Suprapubic skin (tissue), 4 donors: ENCODE measurements around the gene QKI. TPM values are rescaled to one million over a fixed set of nuclear protein-coding genes. Genes with fewer than 3 reads are reported as not detected.

Source experiments
- DNase-seq, 2 donors: peaks; one replicate each; pipeline ENCODE4 v3.0.0-alpha.2; 2019; ENCODE audit warnings: low spot score in 2 of 2
- H3K27ac ChIP-seq: fragments of 200-600 bp; sonication (generic); one replicate; pipeline ENCODE4 v1.5.1; 2019
- H3K27me3 ChIP-seq: fragments of 200-600 bp; sonication (generic); one replicate; pipeline ENCODE4 v1.5.1; 2019
- H3K36me3 ChIP-seq: fragments of 200-600 bp; sonication (generic); one replicate; pipeline ENCODE4 v1.5.1; 2019
- H3K4me1 ChIP-seq: fragments of 200-600 bp; sonication (generic); one replicate; pipeline ENCODE4 v1.5.1; 2019
- H3K4me3 ChIP-seq: fragments of 200-600 bp; sonication (generic); one replicate; pipeline ENCODE4 v1.5.1; 2019; ENCODE audit warnings: mild to moderate bottlenecking
- H3K9me3 ChIP-seq: fragments of 200-600 bp; sonication (generic); one replicate; pipeline ENCODE4 v1.5.1; 2019
- EP300 ChIP-seq: sonication (generic); formaldehyde crosslinking; IDR thresholded peaks from one replicate; pipeline ENCODE4 v1.6.1; 2017; ENCODE audit warnings: antibody characterized with exemption
- POLR2A ChIP-seq, 2 donors: fragments of 450-650 bp; IDR thresholded peaks; one replicate each; pipeline ENCODE4 v1.6.1; 2017; ENCODE audit warnings: antibody characterized with exemption in 2 of 2, mild to moderate bottlenecking in 2 of 2, moderate library complexity in 2 of 2
- POLR2AphosphoS5 ChIP-seq, 3 donors: sonication (generic); formaldehyde crosslinking; IDR thresholded peaks; one replicate each; pipeline ENCODE4 v1.6.1; 2017; ENCODE audit warnings: antibody characterized with exemption in 3 of 3
- WGBS: methylation state at CpG from one replicate; pipeline ENCODE4 v1.1.5; 2018; 5-methylcytosine and 5-hydroxymethylcytosine counted together
- total RNA-seq, 4 donors: library from RNA; depleted of rRNA; stranded (reverse); fragments of >200 nt; gene quantifications; one replicate each; pipeline ENCODE4 v1.1.0, GENCODE V29; 2016
- TF ChIP-seq, protein P1 (sequence below), 2 donors: fragments of 200-600 bp in 1 of 2; fragments of 450-650 bp in 1 of 2; sonication (generic) in 1 of 2; IDR thresholded peaks; one replicate each; pipeline ENCODE4 v1.5.1; 2016 to 2019; ENCODE audit warnings: antibody characterized with exemption in 2 of 2, mild to moderate bottlenecking in 1 of 2, moderate library complexity in 1 of 2

Gene QKI
- total RNA-seq, 4 donors from 2014 or later = 149 to 187 (median 165) TPM

DNA sequence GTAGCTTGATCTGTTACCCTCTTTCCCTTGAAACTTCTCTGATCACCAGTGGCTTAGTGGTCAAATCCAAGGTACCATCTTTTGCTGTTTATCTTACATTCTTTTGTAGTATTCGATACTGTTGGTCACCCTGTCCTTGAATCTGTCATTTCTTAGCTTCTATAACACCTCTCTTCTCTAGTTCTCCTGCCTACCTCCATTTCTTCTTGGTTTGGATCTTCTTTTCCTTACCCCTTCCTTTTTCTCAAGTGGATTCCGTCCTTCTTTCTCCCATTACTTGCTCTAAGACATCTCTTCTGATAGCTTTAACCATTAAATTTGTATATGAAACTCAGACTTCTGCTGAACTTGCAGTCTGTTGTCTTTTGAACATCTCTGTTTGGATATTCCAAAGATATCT is 39.9 kb downstream of the QKI start:
- WGBS = 97% methylated on average over 2 of the region's 2 CpGs

DNA sequence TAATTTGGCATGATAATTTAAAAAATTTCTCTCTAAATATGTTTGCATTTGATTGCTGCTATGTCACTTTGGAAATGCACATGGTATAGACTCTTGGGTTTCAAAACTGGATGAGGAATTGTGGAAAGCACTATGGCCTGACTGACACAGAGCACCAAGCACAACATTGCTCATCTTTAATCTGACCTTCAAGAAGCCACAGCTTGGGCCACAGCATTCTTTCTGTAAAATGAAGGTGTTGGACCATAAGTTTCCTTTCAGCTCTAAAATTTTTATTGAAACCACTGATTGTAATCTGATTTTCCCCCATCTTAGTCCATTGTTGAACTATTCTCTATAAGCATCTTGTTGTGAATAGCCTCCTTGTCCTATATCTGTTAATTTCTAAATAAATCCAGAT is 41.0 kb downstream of the QKI start:
- Histone ChIP-seq H3K4me3 (no peak overlapping the region), H3K4me1 (peaks cover 26% of the 10 kb centered on the region), H3K36me3 (no peaks in the 10 kb centered on the region), H3K27ac (no peak overlapping the region), H3K27me3 (no peaks in the 10 kb centered on the region), H3K9me3 (no peaks in the 10 kb centered on the region)
- no peak for DNase-seq
- TF ChIP-seq POLR2AphosphoS5 (IDR thresholded peaks at IDR 0.05) = no peak
- no peak for TF ChIP-seq POLR2A (IDR thresholded peaks at IDR 0.05)
- no peak for TF ChIP-seq EP300
- TF ChIP-seq, protein P1, sequence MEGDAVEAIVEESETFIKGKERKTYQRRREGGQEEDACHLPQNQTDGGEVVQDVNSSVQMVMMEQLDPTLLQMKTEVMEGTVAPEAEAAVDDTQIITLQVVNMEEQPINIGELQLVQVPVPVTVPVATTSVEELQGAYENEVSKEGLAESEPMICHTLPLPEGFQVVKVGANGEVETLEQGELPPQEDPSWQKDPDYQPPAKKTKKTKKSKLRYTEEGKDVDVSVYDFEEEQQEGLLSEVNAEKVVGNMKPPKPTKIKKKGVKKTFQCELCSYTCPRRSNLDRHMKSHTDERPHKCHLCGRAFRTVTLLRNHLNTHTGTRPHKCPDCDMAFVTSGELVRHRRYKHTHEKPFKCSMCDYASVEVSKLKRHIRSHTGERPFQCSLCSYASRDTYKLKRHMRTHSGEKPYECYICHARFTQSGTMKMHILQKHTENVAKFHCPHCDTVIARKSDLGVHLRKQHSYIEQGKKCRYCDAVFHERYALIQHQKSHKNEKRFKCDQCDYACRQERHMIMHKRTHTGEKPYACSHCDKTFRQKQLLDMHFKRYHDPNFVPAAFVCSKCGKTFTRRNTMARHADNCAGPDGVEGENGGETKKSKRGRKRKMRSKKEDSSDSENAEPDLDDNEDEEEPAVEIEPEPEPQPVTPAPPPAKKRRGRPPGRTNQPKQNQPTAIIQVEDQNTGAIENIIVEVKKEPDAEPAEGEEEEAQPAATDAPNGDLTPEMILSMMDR (IDR thresholded peaks at IDR 0.05) = no peak

More for the DNA sequence above, 39.9 kb downstream of the QKI start:
- DNase-seq = no peak
- Histone ChIP-seq H3K27ac (no peak overlapping the region), H3K4me3 (no peak overlapping the region), H3K27me3 (no peaks in the 10 kb centered on the region), H3K4me1 (peaks cover 24% of the 10 kb centered on the region), H3K36me3 (no peaks in the 10 kb centered on the region), H3K9me3 (no peaks in the 10 kb centered on the region)
- TF ChIP-seq EP300 (no peak), POLR2A (IDR thresholded peaks at IDR 0.05) (no peak)
- TF ChIP-seq, protein P1 (IDR thresholded peaks at IDR 0.05) = no peak

DNA sequence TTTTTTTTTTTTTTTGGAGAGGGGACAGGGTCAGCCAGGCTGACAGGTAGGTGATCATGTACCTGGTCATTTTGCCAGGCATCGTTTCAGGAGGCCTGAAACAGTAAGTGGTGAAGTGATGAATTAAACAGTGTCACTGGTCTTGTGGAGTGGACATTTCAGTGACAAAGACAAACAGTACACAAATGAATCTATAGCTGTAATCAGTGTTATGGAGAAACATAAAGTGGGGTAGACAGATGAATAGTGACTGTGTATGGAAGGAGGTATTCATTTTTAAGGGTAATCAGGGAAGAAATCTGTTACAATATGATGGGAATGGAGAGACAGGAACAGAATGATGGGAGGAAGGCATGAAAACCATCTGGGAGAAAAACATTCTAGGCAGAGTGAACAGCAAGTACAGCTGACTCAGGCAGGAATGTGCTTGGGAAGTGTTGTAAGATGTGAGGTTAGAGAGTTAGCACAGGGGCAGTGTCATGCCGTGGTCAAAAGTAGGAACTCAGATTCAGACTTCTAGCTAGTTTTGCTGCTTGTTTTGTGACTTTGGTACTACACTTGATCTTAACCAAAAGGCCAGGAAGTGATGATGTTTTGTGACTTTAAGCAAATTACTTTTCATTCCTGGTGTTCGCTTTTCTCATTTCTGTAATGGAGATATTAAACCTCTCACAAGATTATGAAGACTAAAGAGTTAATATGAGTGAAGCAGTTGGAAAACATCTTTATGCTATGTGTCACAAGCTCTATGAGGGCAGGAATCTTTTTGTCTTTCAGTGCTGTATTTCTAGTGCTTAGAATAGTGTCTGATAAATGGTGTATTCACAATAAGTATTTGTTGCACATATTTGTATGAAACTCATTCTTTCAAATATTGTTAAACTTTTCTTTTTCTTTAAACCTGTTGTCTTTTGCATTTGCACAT is 43.4 kb downstream of the QKI start:
- Histone ChIP-seq H3K27ac (no peak overlapping the region), H3K36me3 (no peaks in the 10 kb centered on the region), H3K9me3 (no peaks in the 10 kb centered on the region), H3K4me3 (no peak overlapping the region), H3K27me3 (no peaks in the 10 kb centered on the region), H3K4me1 (peaks cover 21% of the 10 kb centered on the region)
- 67% methylated on average over 3 of the region's 3 CpGs for WGBS
- no peak for TF ChIP-seq POLR2AphosphoS5 (IDR thresholded peaks at IDR 0.05)
- TF ChIP-seq EP300 = no peak
- TF ChIP-seq, protein P1 (IDR thresholded peaks at IDR 0.05) = no peak
- no peak for TF ChIP-seq POLR2A (IDR thresholded peaks at IDR 0.05)
- no peak for DNase-seq

DNA sequence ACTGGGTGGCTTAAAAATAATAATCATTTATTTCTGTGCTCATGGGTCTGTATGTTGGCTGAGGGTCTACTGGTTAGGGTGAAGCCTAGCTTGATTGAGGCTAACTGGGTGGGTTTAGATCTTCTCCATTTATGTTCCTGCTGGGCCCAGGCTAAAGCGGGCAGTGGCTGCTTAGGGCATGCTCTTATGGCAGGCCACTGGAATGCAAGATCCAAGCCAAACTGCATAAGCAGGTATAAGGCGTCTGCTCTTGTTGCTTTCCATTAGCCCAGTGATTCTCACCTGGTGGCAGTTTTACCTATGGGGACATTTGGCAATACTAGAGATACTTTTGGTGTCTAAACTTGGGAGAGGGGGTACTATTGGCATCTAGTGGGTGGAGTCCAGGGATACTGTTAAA is 44.5 kb downstream of the QKI start:
- H3K27me3 ChIP-seq = no peaks in the 10 kb centered on the region
- peaks cover 22% of the 10 kb centered on the region for H3K4me1 ChIP-seq
- H3K9me3 ChIP-seq = no peaks in the 10 kb centered on the region
- H3K27ac ChIP-seq = no peak overlapping the region
- TF ChIP-seq EP300 (no peak), POLR2AphosphoS5 (IDR thresholded peaks at IDR 0.05) (no peak), POLR2A (IDR thresholded peaks at IDR 0.05) (no peak)
- TF ChIP-seq, protein P1 (IDR thresholded peaks at IDR 0.05) = no peak
- WGBS = 47% methylated on average over 2 of the region's 2 CpGs
- no peak for DNase-seq
- no peak overlapping the region for H3K4me3 ChIP-seq
- no peaks in the 10 kb centered on the region for H3K36me3 ChIP-seq

DNA sequence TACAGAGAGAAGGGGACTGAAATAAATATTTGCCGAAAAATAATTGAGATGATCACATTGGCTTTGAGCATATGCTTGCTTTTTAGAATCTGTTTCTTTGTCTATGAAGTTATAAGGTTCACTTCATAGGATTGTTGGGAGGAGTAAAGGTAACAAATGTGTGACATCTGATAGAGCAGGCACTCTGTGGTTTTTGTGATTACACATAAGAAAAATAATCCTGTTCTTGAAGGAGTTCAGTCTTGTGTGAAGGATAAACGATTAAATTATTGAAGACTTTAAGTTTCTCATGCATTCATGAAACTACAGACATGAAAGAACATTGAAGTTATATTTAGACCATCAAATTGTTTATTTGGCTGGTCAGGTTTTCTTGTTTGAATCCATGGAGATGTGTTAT is 45.0 kb downstream of the QKI start:
- no peak overlapping the region for H3K27ac ChIP-seq
- peaks cover 22% of the 10 kb centered on the region for H3K4me1 ChIP-seq
- H3K9me3 ChIP-seq = no peaks in the 10 kb centered on the region
- no peaks in the 10 kb centered on the region for H3K36me3 ChIP-seq
- H3K27me3 ChIP-seq = no peaks in the 10 kb centered on the region
- no peak overlapping the region for H3K4me3 ChIP-seq
- TF ChIP-seq POLR2AphosphoS5 (IDR thresholded peaks at IDR 0.05) = no peak
- TF ChIP-seq EP300 = no peak
- TF ChIP-seq, protein P1 (IDR thresholded peaks at IDR 0.05) = no peak
- TF ChIP-seq POLR2A (IDR thresholded peaks at IDR 0.05) = no peak
- 79% methylated on average over 2 of the region's 2 CpGs for WGBS
- no peak for DNase-seq
